Fibroblast of skin of back (primary cell): ENCODE data around the gene AIDA.
A peak's percentile ranks its signal among the peaks of the same experiment; 100 is the strongest.
"Not testable (repeated sequence)": the region's sequence is repeated elsewhere in the genome, so short reads cannot be mapped to it uniquely, and the experiment has no call there.

Experiments used
- DNase-seq: peaks from one replicate; pipeline ENCODE4 v3.0.0-alpha.2; 2013

AIDA gene

GRCh38 chr1:222711319-222712252, 705 bp downstream of the AIDA start:
- DNase-seq: peak; percentile 66

- no peak for DNase-seq
Observed at GRCh38 chr1:222709700-222710153, 2.6 kb downstream of the AIDA start.

GRCh38 chr1:222706815-222707214, 5.5 kb downstream of the AIDA start:
- no peak for DNase-seq

GRCh38 chr1:222704260-222704659, 8.0 kb downstream of the AIDA start:
- DNase-seq: no peak

- no peak for DNase-seq
Observed at GRCh38 chr1:222702210-222702609, 10.1 kb downstream of the AIDA start.

GRCh38 chr1:222697826-222698225, 14.5 kb downstream of the AIDA start:
- peak; percentile 2 for DNase-seq

GRCh38 chr1:222697203-222697602, 15.1 kb downstream of the AIDA start:
- no peak for DNase-seq

- no peak for DNase-seq
Observed at GRCh38 chr1:222696741-222697140, 15.6 kb downstream of the AIDA start.

GRCh38 chr1:222694927-222695326, 17.4 kb downstream of the AIDA start:
- DNase-seq: no peak

GRCh38 chr1:222691016-222691415, 21.3 kb downstream of the AIDA start:
- no peak for DNase-seq

- no peak for DNase-seq
Observed at GRCh38 chr1:222680080-222680479, 32.2 kb downstream of the AIDA start.

GRCh38 chr1:222670110-222670509, 42.2 kb downstream of the AIDA start:
- no peak for DNase-seq

GRCh38 chr1:222669107-222669506, 43.2 kb downstream of the AIDA start:
- DNase-seq: not testable (repeated sequence)

- not testable (repeated sequence) for DNase-seq
Observed at GRCh38 chr1:222668184-222668583, 44.1 kb downstream of the AIDA start.

- DNase-seq: peak; percentile 4
Observed at GRCh38 chr1:222665964-222666363, 46.3 kb downstream of the AIDA start.

GRCh38 chr1:222663431-222663934, 48.8 kb downstream of the AIDA start:
- no peak for DNase-seq

GRCh38 chr1:222657899-222658298, 54.4 kb downstream of the AIDA start:
- no peak for DNase-seq

GRCh38 chr1:222656391-222657155, 55.7 kb downstream of the AIDA start:
- DNase-seq: no peak

- no peak for DNase-seq
Observed at GRCh38 chr1:222654849-222655248, 57.4 kb downstream of the AIDA start.

- no peak for DNase-seq
Observed at GRCh38 chr1:222653178-222653827, 59.0 kb downstream of the AIDA start.

GRCh38 chr1:222652676-222653075, 59.6 kb downstream of the AIDA start:
- DNase-seq: no peak

GRCh38 chr1:222644636-222644980, 67.7 kb downstream of the AIDA start:
- no peak for DNase-seq
